Measurements from ENCODE around the gene CNTRL.

DNA sequence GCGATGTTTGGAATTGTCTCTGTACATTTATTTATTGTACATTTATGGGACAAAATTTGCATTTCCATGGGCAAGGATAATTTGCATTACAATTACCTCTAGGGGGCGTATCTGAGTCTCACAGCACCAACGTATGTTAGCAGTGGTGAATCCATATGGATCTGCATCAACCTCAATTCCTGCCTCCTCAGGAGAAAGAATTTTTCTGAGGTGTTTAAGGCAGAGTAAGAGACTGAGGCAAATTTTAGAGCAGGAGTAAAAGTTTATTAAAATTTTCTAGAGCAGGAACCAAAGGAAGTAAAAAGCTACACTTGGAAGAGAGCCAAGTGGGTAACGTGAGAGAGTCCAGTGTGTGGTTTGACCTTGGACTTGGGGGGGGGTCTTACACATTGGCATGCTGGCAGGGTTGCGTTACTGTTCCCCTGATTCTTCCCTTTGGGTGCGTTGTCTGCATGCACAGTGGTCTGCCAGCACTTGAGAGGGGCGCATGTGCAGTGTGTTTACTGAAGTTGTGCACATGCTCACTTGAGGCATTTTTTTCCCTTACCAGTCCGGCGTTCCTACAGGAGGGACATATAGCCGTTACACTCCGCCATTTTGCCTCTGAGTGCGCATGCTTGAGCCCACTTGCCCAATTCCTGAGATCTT is 147.9 kb downstream of the CNTRL start:
- no peak for TF ChIP-seq POLR2AphosphoS5 (IDR thresholded peaks at IDR 0.05; ENCODE audit: low read depth, low read length)
- TF ChIP-seq SIN3A (IDR thresholded peaks at IDR 0.05; ENCODE audit: borderline replicate concordance, insufficient read depth, low read length), result no peak
- TF ChIP-seq TAF1 (IDR thresholded peaks at IDR 0.05; ENCODE audit: borderline replicate concordance, insufficient read depth, low read length), result no peak
- TF ChIP-seq, protein P1, sequence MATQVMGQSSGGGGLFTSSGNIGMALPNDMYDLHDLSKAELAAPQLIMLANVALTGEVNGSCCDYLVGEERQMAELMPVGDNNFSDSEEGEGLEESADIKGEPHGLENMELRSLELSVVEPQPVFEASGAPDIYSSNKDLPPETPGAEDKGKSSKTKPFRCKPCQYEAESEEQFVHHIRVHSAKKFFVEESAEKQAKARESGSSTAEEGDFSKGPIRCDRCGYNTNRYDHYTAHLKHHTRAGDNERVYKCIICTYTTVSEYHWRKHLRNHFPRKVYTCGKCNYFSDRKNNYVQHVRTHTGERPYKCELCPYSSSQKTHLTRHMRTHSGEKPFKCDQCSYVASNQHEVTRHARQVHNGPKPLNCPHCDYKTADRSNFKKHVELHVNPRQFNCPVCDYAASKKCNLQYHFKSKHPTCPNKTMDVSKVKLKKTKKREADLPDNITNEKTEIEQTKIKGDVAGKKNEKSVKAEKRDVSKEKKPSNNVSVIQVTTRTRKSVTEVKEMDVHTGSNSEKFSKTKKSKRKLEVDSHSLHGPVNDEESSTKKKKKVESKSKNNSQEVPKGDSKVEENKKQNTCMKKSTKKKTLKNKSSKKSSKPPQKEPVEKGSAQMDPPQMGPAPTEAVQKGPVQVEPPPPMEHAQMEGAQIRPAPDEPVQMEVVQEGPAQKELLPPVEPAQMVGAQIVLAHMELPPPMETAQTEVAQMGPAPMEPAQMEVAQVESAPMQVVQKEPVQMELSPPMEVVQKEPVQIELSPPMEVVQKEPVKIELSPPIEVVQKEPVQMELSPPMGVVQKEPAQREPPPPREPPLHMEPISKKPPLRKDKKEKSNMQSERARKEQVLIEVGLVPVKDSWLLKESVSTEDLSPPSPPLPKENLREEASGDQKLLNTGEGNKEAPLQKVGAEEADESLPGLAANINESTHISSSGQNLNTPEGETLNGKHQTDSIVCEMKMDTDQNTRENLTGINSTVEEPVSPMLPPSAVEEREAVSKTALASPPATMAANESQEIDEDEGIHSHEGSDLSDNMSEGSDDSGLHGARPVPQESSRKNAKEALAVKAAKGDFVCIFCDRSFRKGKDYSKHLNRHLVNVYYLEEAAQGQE (IDR thresholded peaks at IDR 0.05; ENCODE audit: insufficient read depth in 1 of 2, low read depth in 2 of 2, low read length in 2 of 2), result no peak
